Middle frontal gyrus (tissue), 1 donor: ENCODE data around the gene SNRPA.
"Not testable (repeated sequence)": the region's sequence is repeated elsewhere in the genome, so short reads cannot be mapped to it uniquely, and the experiment has no call there.

ENCODE experiments used
- DNase-seq: peaks from one replicate; pipeline ENCODE4 v3.0.0-alpha.2; 2015; ENCODE audit warnings: low spot score; ENCODE audit errors: extremely low spot score

The SNRPA gene

DNA sequence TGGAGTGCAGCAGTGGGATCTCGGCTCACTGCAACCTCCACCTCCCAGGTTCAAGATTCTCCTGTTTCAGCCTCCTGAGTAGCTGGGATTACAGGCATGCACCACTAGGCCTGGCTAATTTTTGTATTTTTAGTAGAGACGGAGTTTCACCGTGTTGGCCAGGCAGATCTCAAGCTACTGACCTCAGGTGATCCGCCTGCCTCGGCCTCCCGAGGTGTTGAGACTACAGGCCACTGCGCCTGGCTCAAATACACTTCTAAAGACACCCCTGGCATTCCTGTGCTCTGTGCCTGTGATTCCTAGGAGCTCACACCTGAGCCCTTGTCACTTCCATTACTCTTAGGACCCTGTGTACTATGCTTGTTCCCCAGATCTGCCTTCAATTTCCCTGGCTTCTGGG lies 61.6 kb downstream of the SNRPA start:
- not testable (repeated sequence) for DNase-seq

- no peak for DNase-seq
Observed at GRCh38 chr19:40813182-40813581, 62.2 kb downstream of the SNRPA start.
